K562 (cell line): ENCODE results near the gene NDUFB3. TPM values are rescaled to one million over a fixed set of nuclear protein-coding genes. Genes with fewer than 3 reads are reported as not detected.
A peak's percentile ranks its signal among the peaks of the same experiment; 100 is the strongest.

Experiments used
- ARID4B ChIP-seq: sonication (generic); formaldehyde crosslinking; IDR thresholded peaks from 2 replicates; pipeline ENCODE4 v1.8.0; 2022; ENCODE audit warnings: mild to moderate bottlenecking, missing genetic modification reagents
- CREM ChIP-seq: IDR thresholded peaks from 2 replicates; pipeline ENCODE4 v1.6.1; 2014; ENCODE audit warnings: antibody characterized with exemption, low read depth
- E2F3 ChIP-seq: fragments of 250-450 bp; sonication (Bioruptor Pico); IDR thresholded peaks from 2 replicates; pipeline ENCODE4 v1.4.0; 2020; ENCODE audit warnings: mild to moderate bottlenecking
- ELF4 ChIP-seq: fragments of 450-650 bp; formaldehyde crosslinking; IDR thresholded peaks from 2 replicates; pipeline ENCODE4 v1.4.0; 2022; ENCODE audit warnings: missing genetic modification characterization
- EP300 ChIP-seq: IDR thresholded peaks from 2 replicates; pipeline ENCODE4 v1.6.1; 2012; ENCODE audit warnings: low read length, improper control_type of control experiment
- HNRNPLL ChIP-seq: fragments of 200-400 bp; formaldehyde crosslinking; IDR thresholded peaks from 2 replicates; pipeline ENCODE4 v1.6.1; 2017; ENCODE audit warnings: low read length, low read depth, mild to moderate bottlenecking; ENCODE audit not compliant: poor library complexity, severe bottlenecking
- NUFIP1 ChIP-seq: fragments of 450-650 bp; IDR thresholded peaks from 2 replicates; pipeline ENCODE4 v1.6.1; 2018; ENCODE audit not compliant: partially characterized antibody
- POLR2AphosphoS5 ChIP-seq: IDR thresholded peaks from 2 replicates; pipeline ENCODE4 v1.6.1; 2011; ENCODE audit warnings: mild to moderate bottlenecking, low read depth, low read length, moderate library complexity; ENCODE audit not compliant: control insufficient read depth, insufficient read depth
- RBM17 ChIP-seq: fragments of 200-400 bp; formaldehyde crosslinking; IDR thresholded peaks from 2 replicates; pipeline ENCODE4 v1.6.1; 2017; ENCODE audit warnings: low read depth, mild to moderate bottlenecking, low read length, borderline replicate concordance
- RBM34 ChIP-seq: fragments of 200-400 bp; formaldehyde crosslinking; IDR thresholded peaks from 2 replicates; pipeline ENCODE4 v1.6.1; 2018; ENCODE audit warnings: low read length, borderline replicate concordance; ENCODE audit not compliant: insufficient read depth
- RNF2 ChIP-seq: sonication (generic); IDR thresholded peaks from 2 replicates; pipeline ENCODE4 v1.6.1; 2016
- SNRNP70 ChIP-seq: fragments of 200-400 bp; formaldehyde crosslinking; optimal IDR thresholded peaks from 2 replicates; pipeline ENCODE3; 2017; ENCODE audit warnings: low read depth, low read length
- SOX6 ChIP-seq: fragments of 450-650 bp; IDR thresholded peaks from 2 replicates; pipeline ENCODE4 v1.6.1; 2014; ENCODE audit warnings: mild to moderate bottlenecking
- TBL1XR1 ChIP-seq, 2 experiments: IDR thresholded peaks; 2 replicates each; pipeline ENCODE4 v1.6.1; 2012; ENCODE audit warnings: improper control_type of control experiment in 2 of 2, low read length in 2 of 2, mild to moderate bottlenecking in 1 of 2
- TCFL5 ChIP-seq: fragments of 250-450 bp; sonication (Bioruptor Pico); conservative IDR thresholded peaks from 2 replicates; pipeline ENCODE4 v1.6.1; 2021; ENCODE audit warnings: mild to moderate bottlenecking, moderate library complexity, matching md5 sums
- TSC22D4 ChIP-seq: fragments of 450-650 bp; IDR thresholded peaks from 2 replicates; pipeline ENCODE4 v1.6.1; 2016; ENCODE audit warnings: missing genetic modification characterization, missing biosample characterization, control low read depth
- ZNF3 ChIP-seq: fragments of 250-450 bp; sonication (Bioruptor Pico); IDR thresholded peaks from 2 replicates; pipeline ENCODE4 v1.5.0; 2021; ENCODE audit warnings: mild to moderate bottlenecking, moderate library complexity
- ZNF561 ChIP-seq: fragments of 450-650 bp; formaldehyde crosslinking; conservative IDR thresholded peaks from 2 replicates; pipeline ENCODE4 v1.4.0; 2020; ENCODE audit warnings: mild to moderate bottlenecking, moderate library complexity
- ZNF79 ChIP-seq: fragments of 250-450 bp; sonication (Bioruptor Pico); IDR thresholded peaks from 2 replicates; pipeline ENCODE4 v1.4.0; 2020; ENCODE audit warnings: low read depth, mild to moderate bottlenecking, moderate library complexity
- polyA plus RNA-seq, 8 experiments: library from polyadenylated mRNA; depleted of rRNA in 4 of 8; stranded (reverse) in 5 of 8; unstranded in 3 of 8; fragments of >200 nt; fragmentation: Nextera tagmentation in 2 of 8; fragmentation: Illumina TruSeq in 1 of 8; extraction: Ambion mirVana in 2 of 8; extraction: Trizol in 1 of 8; gene quantifications; 2 replicates each; pipeline versions ENCODE4 v1.2.1 to v1.2.3, GENCODE V29; 2011 to 2014; ENCODE audit warnings: inconsistent platforms in 1 of 8, missing spikeins in 1 of 8
- total RNA-seq, 7 experiments: library from RNA; depleted of rRNA in 6 of 7; stranded (reverse); fragments of >200 nt in 6 of 7; fragmentation: Illumina TruSeq in 2 of 7; extraction: Trizol in 2 of 7; gene quantifications; 2 replicates each; pipeline versions ENCODE4 v1.2.1 to v1.2.3, GENCODE V29; 2011 to 2021; ENCODE audit warnings: low replicate concordance in 1 of 7
- TF ChIP-seq, protein P1 (sequence below): fragments of 250-450 bp; sonication (Bioruptor Pico); IDR thresholded peaks from 2 replicates; pipeline ENCODE4 v1.8.0; 2022; ENCODE audit warnings: inconsistent platforms, mild to moderate bottlenecking, moderate library complexity, borderline replicate concordance
- TF ChIP-seq, protein P2 (sequence below): fragments of 450-650 bp; IDR thresholded peaks from 2 replicates; pipeline ENCODE4 v1.6.1; 2018; ENCODE audit warnings: mild to moderate bottlenecking, low read depth; ENCODE audit not compliant: partially characterized antibody

The NDUFB3 gene
- total and polyA plus RNA-seq, 9 of the 15 experiments (the other 6 are each of a cell fraction or from before 2014, with no cell fraction given), result 126 to 786 (median 156) TPM

DNA sequence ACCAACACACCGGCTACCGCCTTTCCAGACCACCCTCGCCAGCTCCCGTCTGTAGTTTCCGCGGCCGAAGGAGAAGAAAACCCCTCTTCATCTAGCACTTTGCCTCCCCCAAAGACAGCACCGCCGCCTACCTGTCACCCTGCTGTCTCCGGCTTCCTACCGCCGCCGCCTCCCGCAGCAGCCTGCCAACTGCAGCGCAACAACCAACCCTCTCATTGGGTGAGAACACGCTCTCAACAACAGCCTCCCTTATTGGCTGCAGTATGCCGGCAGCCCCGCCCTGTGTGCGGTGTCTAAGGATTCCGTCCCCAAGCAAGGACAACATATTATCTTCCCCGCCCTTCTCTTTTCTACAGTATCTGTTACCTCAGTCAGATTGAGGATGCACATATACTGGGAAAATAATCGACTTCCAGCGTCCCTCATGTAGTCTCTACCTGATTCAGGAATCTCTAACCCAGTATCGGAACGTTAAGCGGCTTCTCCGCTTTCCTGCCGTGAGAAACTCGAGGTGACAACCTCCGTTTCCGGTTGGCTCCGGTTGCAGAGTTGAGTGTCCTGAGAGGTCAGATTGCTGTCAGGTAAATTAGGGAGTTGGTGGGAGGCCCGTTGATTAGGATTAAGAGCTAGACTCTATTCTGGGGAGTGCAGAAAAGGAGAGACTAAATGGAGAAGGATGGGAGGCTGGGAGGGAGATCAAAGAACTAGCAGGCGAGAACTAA, at the start of gene NDUFB3, which contains the start of gene HYCC2 (continued):
- no peak; the same call in 1 of the 2 replicates for TF ChIP-seq ARID4B (CRISPR knock-in tag)
- peak; percentile 66; the same call in 1 of the 2 replicates for TF ChIP-seq CREM
- no peak for TF ChIP-seq RBM34
- TF ChIP-seq RNF2, result peak; percentile 57; the same call in 1 of the 2 replicates
- no peak for TF ChIP-seq RBM17
- peak; percentile 78 for TF ChIP-seq POLR2AphosphoS5
- no peak for TF ChIP-seq HNRNPLL
- TF ChIP-seq ZNF3 (CRISPR knock-in tag), result no peak
- no peak for TF ChIP-seq TCFL5 (CRISPR knock-in tag)
- no peak for TF ChIP-seq NUFIP1
- TF ChIP-seq E2F3 (CRISPR knock-in tag), result no peak
- TF ChIP-seq, protein P1, sequence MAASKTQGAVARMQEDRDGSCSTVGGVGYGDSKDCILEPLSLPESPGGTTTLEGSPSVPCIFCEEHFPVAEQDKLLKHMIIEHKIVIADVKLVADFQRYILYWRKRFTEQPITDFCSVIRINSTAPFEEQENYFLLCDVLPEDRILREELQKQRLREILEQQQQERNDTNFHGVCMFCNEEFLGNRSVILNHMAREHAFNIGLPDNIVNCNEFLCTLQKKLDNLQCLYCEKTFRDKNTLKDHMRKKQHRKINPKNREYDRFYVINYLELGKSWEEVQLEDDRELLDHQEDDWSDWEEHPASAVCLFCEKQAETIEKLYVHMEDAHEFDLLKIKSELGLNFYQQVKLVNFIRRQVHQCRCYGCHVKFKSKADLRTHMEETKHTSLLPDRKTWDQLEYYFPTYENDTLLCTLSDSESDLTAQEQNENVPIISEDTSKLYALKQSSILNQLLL (CRISPR knock-in tag), result no peak
- TF ChIP-seq ELF4 (CRISPR knock-in tag), result no peak
- TF ChIP-seq TSC22D4 (tag), result no peak
- TF ChIP-seq SOX6, result peak; percentile 59; the same call in 1 of the 2 replicates
- TF ChIP-seq TBL1XR1 (IDR thresholded peaks at IDR 0.05; ENCODE audit: low read length in 2 of 2), result no peak
- 0 out of 2 replicates have a peak, but pooled peaks have one; percentile 17 for TF ChIP-seq EP300
- no peak for TF ChIP-seq ZNF79 (CRISPR knock-in tag)
- no peak for TF ChIP-seq SNRNP70
- TF ChIP-seq, protein P2, sequence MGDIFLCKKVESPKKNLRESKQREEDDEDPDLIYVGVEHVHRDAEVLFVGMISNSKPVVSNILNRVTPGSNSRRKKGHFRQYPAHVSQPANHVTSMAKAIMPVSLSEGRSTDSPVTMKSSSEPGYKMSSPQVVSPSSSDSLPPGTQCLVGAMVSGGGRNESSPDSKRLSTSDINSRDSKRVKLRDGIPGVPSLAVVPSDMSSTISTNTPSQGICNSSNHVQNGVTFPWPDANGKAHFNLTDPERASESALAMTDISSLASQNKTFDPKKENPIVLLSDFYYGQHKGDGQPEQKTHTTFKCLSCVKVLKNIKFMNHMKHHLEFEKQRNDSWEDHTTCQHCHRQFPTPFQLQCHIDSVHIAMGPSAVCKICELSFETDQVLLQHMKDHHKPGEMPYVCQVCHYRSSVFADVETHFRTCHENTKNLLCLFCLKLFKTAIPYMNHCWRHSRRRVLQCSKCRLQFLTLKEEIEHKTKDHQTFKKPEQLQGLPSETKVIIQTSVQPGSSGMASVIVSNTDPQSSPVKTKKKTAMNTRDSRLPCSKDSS, result no peak
- no peak for TF ChIP-seq ZNF561 (CRISPR knock-in tag)
